ENCODE data around the gene TTN.

TTN gene

DNA sequence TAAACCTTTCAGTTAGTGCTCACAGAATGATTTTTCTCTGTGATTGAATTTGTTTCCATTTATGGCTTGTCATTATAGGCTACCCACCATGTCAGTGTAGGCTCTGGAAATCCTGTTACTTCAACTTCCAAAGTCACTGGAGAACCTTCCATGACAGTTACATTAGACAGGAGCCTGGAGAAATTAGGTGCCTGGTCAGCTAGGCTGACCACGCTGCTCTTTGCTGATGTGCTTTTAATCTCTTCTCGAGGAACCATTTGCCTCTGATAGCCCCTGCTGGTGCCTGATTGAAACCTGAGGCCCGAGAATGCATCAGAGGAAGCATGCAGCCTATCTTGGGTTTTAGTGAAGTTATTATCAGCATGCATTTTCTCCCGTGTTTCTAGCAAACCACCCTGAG, 29.6 kb upstream of the TTN start:
- H3K4me1 ChIP-seq (ENCODE audit: low read length), result no peaks in the 10 kb centered on the region
- H3K36me3 ChIP-seq (replicated peaks; ENCODE audit: low read depth, low read length), result no peaks in the 10 kb centered on the region
- no peak overlapping the region for H2AFZ ChIP-seq (ENCODE audit: low read depth, low read length)
- no peaks in the 10 kb centered on the region for H3K9me3 ChIP-seq (ENCODE audit: insufficient read depth, low read length)
- no peaks in the 10 kb centered on the region for H4K20me1 ChIP-seq (ENCODE audit: insufficient read depth, low read length)
- no peaks in the 10 kb centered on the region for H3K79me2 ChIP-seq (ENCODE audit: low read length)
- H3K9ac ChIP-seq (ENCODE audit: low read length), result no peak overlapping the region
- TF ChIP-seq CTCF (IDR thresholded peaks at IDR 0.05; ENCODE audit: low read depth, low read length) (no peak), EZH2phosphoT487 (IDR thresholded peaks at IDR 0.05; ENCODE audit: low read depth) (no peak)
- no peak overlapping the region for H3K4me2 ChIP-seq (ENCODE audit: low read length)
- H3K27me3 ChIP-seq (ENCODE audit: low read depth, low read length), result no peaks in the 10 kb centered on the region
- no peak overlapping the region for H3K4me3 ChIP-seq (ENCODE audit: low read length)
- H3K27ac ChIP-seq (ENCODE audit: low read length), result no peak overlapping the region

- H3K27ac ChIP-seq (ENCODE audit: low read length), result no peak overlapping the region
- H3K9ac ChIP-seq (ENCODE audit: low read length), result no peak overlapping the region
- H3K4me1 ChIP-seq (ENCODE audit: low read length), result no peaks in the 10 kb centered on the region
- H2AFZ ChIP-seq (ENCODE audit: low read depth, low read length), result no peak overlapping the region
- H3K4me3 ChIP-seq (ENCODE audit: low read length), result no peak overlapping the region
- H3K79me2 ChIP-seq (ENCODE audit: low read length), result no peaks in the 10 kb centered on the region
- no peaks in the 10 kb centered on the region for H3K27me3 ChIP-seq (ENCODE audit: low read depth, low read length)
- H3K36me3 ChIP-seq (replicated peaks; ENCODE audit: low read depth, low read length), result no peaks in the 10 kb centered on the region
- TF ChIP-seq EZH2phosphoT487 (IDR thresholded peaks at IDR 0.05; ENCODE audit: low read depth) (no peak), CTCF (IDR thresholded peaks at IDR 0.05; ENCODE audit: low read depth, low read length) (no peak)
- no peaks in the 10 kb centered on the region for H3K9me3 ChIP-seq (ENCODE audit: insufficient read depth, low read length)
- H3K4me2 ChIP-seq (ENCODE audit: low read length), result no peak overlapping the region
- no peaks in the 10 kb centered on the region for H4K20me1 ChIP-seq (ENCODE audit: insufficient read depth, low read length)
These were observed 26.9 kb upstream of the TTN start for GRCh38 chr2:178834086-178834485.

GRCh38 chr2:178833382-178833781, 26.2 kb upstream of the TTN start:
- Histone ChIP-seq H3K27ac (ENCODE audit: low read length) (no peak overlapping the region), H2AFZ (ENCODE audit: low read depth, low read length) (no peak overlapping the region), H3K4me2 (ENCODE audit: low read length) (no peak overlapping the region), H3K27me3 (ENCODE audit: low read depth, low read length) (no peaks in the 10 kb centered on the region), H3K9ac (ENCODE audit: low read length) (no peak overlapping the region), H3K79me2 (ENCODE audit: low read length) (no peaks in the 10 kb centered on the region), H3K9me3 (ENCODE audit: insufficient read depth, low read length) (no peaks in the 10 kb centered on the region), H3K4me1 (ENCODE audit: low read length) (no peaks in the 10 kb centered on the region), H3K36me3 (replicated peaks; ENCODE audit: low read depth, low read length) (no peaks in the 10 kb centered on the region), H3K4me3 (ENCODE audit: low read length) (no peak overlapping the region), H4K20me1 (ENCODE audit: insufficient read depth, low read length) (no peaks in the 10 kb centered on the region)
- TF ChIP-seq CTCF (IDR thresholded peaks at IDR 0.05; ENCODE audit: low read depth, low read length) (no peak), EZH2phosphoT487 (IDR thresholded peaks at IDR 0.05; ENCODE audit: low read depth) (no peak)

GRCh38 chr2:178830451-178830850, 23.2 kb upstream of the TTN start:
- Histone ChIP-seq H3K4me3 (ENCODE audit: low read length) (no peak overlapping the region), H3K79me2 (ENCODE audit: low read length) (no peaks in the 10 kb centered on the region)

More at GRCh38 chr2:178830451-178830850, 23.2 kb upstream of the TTN start:
- H3K27ac ChIP-seq (ENCODE audit: low read length), result no peak overlapping the region
- no peaks in the 10 kb centered on the region for H4K20me1 ChIP-seq (ENCODE audit: insufficient read depth, low read length)
- H3K9ac ChIP-seq (ENCODE audit: low read length), result no peak overlapping the region
- H3K4me1 ChIP-seq (ENCODE audit: low read length), result no peaks in the 10 kb centered on the region
- no peaks in the 10 kb centered on the region for H3K9me3 ChIP-seq (ENCODE audit: insufficient read depth, low read length)
- TF ChIP-seq CTCF (IDR thresholded peaks at IDR 0.05; ENCODE audit: low read depth, low read length) (no peak), EZH2phosphoT487 (IDR thresholded peaks at IDR 0.05; ENCODE audit: low read depth) (no peak)
- no peaks in the 10 kb centered on the region for H3K36me3 ChIP-seq (replicated peaks; ENCODE audit: low read depth, low read length)
- no peaks in the 10 kb centered on the region for H3K27me3 ChIP-seq (ENCODE audit: low read depth, low read length)
- H2AFZ ChIP-seq (ENCODE audit: low read depth, low read length), result no peak overlapping the region
- H3K4me2 ChIP-seq (ENCODE audit: low read length), result no peak overlapping the region

Measured in OCI-LY3 (cell line).